HEK293 (cell line): ENCODE measurements around the gene LRCH2.

Source experiments
- BCL11B ChIP-seq: fragments of 450-650 bp; formaldehyde crosslinking; IDR thresholded peaks from 2 replicates; pipeline ENCODE4 v1.5.1; 2016; ENCODE audit warnings: low read depth, missing biosample characterization, missing genetic modification characterization
- GLIS1 ChIP-seq: fragments of 450-650 bp; formaldehyde crosslinking; IDR thresholded peaks from 2 replicates; pipeline ENCODE4 v1.5.1; 2016; ENCODE audit warnings: missing biosample characterization, missing genetic modification characterization
- HOXC10 ChIP-seq: sonication (generic); formaldehyde crosslinking; IDR thresholded peaks from 2 replicates; pipeline ENCODE4 v1.8.1; 2023; ENCODE audit warnings: mild to moderate bottlenecking, missing genetic modification reagents
- MZF1 ChIP-seq: fragments of 450-650 bp; formaldehyde crosslinking; IDR thresholded peaks from 2 replicates; pipeline ENCODE4 v1.5.1; 2017; ENCODE audit warnings: missing biosample characterization, missing genetic modification characterization, borderline replicate concordance
- RBAK ChIP-seq: fragments of 450-650 bp; formaldehyde crosslinking; IDR thresholded peaks from 2 replicates; pipeline ENCODE4 v1.5.1; 2016; ENCODE audit warnings: missing biosample characterization, missing genetic modification characterization
- SCRT1 ChIP-seq: fragments of 450-650 bp; formaldehyde crosslinking; IDR thresholded peaks from 2 replicates; pipeline ENCODE4 v1.5.1; 2016; ENCODE audit warnings: missing biosample characterization, missing genetic modification characterization, borderline replicate concordance
- WT1 ChIP-seq: fragments of 450-650 bp; formaldehyde crosslinking; IDR thresholded peaks from 2 replicates; pipeline ENCODE4 v1.5.1; 2016; ENCODE audit warnings: missing biosample characterization, missing genetic modification characterization
- YY1 ChIP-seq: fragments of 450-650 bp; formaldehyde crosslinking; IDR thresholded peaks from 2 replicates; pipeline ENCODE4 v1.5.1; 2018; ENCODE audit warnings: missing biosample characterization, missing genetic modification characterization
- ZBTB20 ChIP-seq: fragments of 450-650 bp; formaldehyde crosslinking; IDR thresholded peaks from 2 replicates; pipeline ENCODE4 v1.5.1; 2016; ENCODE audit warnings: missing biosample characterization, missing genetic modification characterization
- ZEB2 ChIP-seq: fragments of 450-650 bp; formaldehyde crosslinking; IDR thresholded peaks from 2 replicates; pipeline ENCODE4 v1.5.1; 2016; ENCODE audit warnings: missing biosample characterization, missing genetic modification characterization
- ZNF10 ChIP-seq: fragments of 450-650 bp; formaldehyde crosslinking; IDR thresholded peaks from 2 replicates; pipeline ENCODE4 v1.5.1; 2017; ENCODE audit warnings: missing biosample characterization, missing genetic modification characterization
- ZNF132 ChIP-seq: fragments of 450-650 bp; formaldehyde crosslinking; IDR thresholded peaks from 2 replicates; pipeline ENCODE4 v1.5.1; 2017; ENCODE audit warnings: missing biosample characterization, missing genetic modification characterization, borderline replicate concordance
- ZNF16 ChIP-seq: fragments of 450-650 bp; formaldehyde crosslinking; IDR thresholded peaks from 2 replicates; pipeline ENCODE4 v1.5.1; 2016; ENCODE audit warnings: low read depth, missing biosample characterization, missing genetic modification characterization
- ZNF169 ChIP-seq: fragments of 450-650 bp; formaldehyde crosslinking; IDR thresholded peaks from 2 replicates; pipeline ENCODE4 v1.5.1; 2016; ENCODE audit warnings: missing biosample characterization, missing genetic modification characterization
- ZNF211 ChIP-seq: fragments of 450-650 bp; formaldehyde crosslinking; IDR thresholded peaks from 2 replicates; pipeline ENCODE4 v1.5.1; 2016; ENCODE audit warnings: low read depth, missing biosample characterization, missing genetic modification characterization
- ZNF324 ChIP-seq: fragments of 450-650 bp; formaldehyde crosslinking; IDR thresholded peaks from 2 replicates; pipeline ENCODE4 v1.5.1; 2016; ENCODE audit warnings: missing biosample characterization, missing genetic modification characterization
- ZNF394 ChIP-seq: fragments of 450-650 bp; formaldehyde crosslinking; IDR thresholded peaks from 2 replicates; pipeline ENCODE4 v1.5.1; 2016; ENCODE audit warnings: missing biosample characterization, missing genetic modification characterization, mild to moderate bottlenecking, moderate library complexity, borderline replicate concordance
- ZNF48 ChIP-seq: fragments of 450-650 bp; formaldehyde crosslinking; IDR thresholded peaks from 2 replicates; pipeline ENCODE4 v1.5.1; 2016; ENCODE audit warnings: missing biosample characterization, missing genetic modification characterization
- ZNF549 ChIP-seq: fragments of 450-650 bp; IDR thresholded peaks from 2 replicates; pipeline ENCODE4 v1.5.1; 2018; ENCODE audit warnings: missing biosample characterization, missing genetic modification characterization, mild to moderate bottlenecking, inconsistent platforms, moderate library complexity
- ZNF560 ChIP-seq: fragments of 450-650 bp; formaldehyde crosslinking; IDR thresholded peaks from 2 replicates; pipeline ENCODE4 v1.5.1; 2017; ENCODE audit warnings: missing biosample characterization, missing genetic modification characterization, borderline replicate concordance
- ZNF629 ChIP-seq: fragments of 450-650 bp; formaldehyde crosslinking; IDR thresholded peaks from 2 replicates; pipeline ENCODE4 v1.5.1; 2017; ENCODE audit warnings: missing biosample characterization, missing genetic modification characterization
- ZSCAN16 ChIP-seq: fragments of 450-650 bp; formaldehyde crosslinking; IDR thresholded peaks from 2 replicates; pipeline ENCODE4 v1.5.1; 2016; ENCODE audit warnings: missing biosample characterization, missing genetic modification characterization
- ZSCAN5A ChIP-seq: fragments of 450-650 bp; formaldehyde crosslinking; IDR thresholded peaks from 2 replicates; pipeline ENCODE4 v1.5.1; 2016; ENCODE audit warnings: missing biosample characterization, missing genetic modification characterization
- TF ChIP-seq, protein P1 (sequence below): fragments of 450-650 bp; formaldehyde crosslinking; IDR thresholded peaks from 2 replicates; pipeline ENCODE4 v1.5.1; 2017; ENCODE audit warnings: missing biosample characterization, missing genetic modification characterization
- TF ChIP-seq, protein P2 (sequence below): fragments of 450-650 bp; formaldehyde crosslinking; IDR thresholded peaks from 2 replicates; pipeline ENCODE4 v1.5.1; 2016; ENCODE audit warnings: missing biosample characterization, missing genetic modification characterization
- TF ChIP-seq, protein P3 (sequence below): fragments of 450-650 bp; formaldehyde crosslinking; IDR thresholded peaks from 2 replicates; pipeline ENCODE4 v1.5.1; 2016; ENCODE audit warnings: missing biosample characterization, missing genetic modification characterization, borderline replicate concordance
- TF ChIP-seq, protein P4 (sequence below): fragments of 450-650 bp; formaldehyde crosslinking; IDR thresholded peaks from 2 replicates; pipeline ENCODE4 v1.5.1; 2016; ENCODE audit warnings: missing biosample characterization, missing genetic modification characterization, low read depth

LRCH2 gene

DNA sequence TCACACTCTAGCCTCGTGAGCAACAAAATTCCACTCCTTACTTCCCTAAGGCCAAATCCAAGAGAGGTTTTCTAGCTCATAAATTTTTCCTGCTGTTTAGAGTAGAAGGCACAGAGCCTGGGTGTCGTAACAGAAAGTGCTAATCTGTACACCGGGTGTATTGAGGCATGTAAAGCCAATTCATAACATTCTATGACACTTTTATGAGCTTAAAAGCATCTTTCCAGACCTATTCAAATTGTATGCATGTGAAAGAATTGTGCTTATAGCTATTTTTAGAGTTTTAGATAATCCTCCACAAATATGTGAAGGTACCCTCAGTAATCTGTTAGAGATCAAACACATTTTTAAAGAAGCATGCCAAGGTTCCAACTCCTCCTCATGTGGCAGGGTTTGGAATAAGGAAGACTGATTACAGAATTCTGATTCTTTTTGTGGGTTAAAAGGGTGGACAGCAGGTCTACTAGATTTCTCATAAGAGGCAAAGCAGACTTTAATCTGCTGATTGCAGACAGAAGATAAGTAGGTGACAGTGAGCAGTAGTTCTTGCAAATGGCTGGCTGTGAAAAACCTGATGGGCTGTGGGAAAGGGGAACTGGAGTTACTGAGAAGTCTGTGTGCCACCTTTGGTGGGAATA is 25.5 kb upstream of the LRCH2 start (continued):
- TF ChIP-seq, protein P1, sequence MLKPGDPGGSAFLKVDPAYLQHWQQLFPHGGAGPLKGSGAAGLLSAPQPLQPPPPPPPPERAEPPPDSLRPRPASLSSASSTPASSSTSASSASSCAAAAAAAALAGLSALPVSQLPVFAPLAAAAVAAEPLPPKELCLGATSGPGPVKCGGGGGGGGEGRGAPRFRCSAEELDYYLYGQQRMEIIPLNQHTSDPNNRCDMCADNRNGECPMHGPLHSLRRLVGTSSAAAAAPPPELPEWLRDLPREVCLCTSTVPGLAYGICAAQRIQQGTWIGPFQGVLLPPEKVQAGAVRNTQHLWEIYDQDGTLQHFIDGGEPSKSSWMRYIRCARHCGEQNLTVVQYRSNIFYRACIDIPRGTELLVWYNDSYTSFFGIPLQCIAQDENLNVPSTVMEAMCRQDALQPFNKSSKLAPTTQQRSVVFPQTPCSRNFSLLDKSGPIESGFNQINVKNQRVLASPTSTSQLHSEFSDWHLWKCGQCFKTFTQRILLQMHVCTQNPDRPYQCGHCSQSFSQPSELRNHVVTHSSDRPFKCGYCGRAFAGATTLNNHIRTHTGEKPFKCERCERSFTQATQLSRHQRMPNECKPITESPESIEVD: peak; percentile 93
- no peak for TF ChIP-seq ZNF169 (tag by site-specific recombination)
- no peak for TF ChIP-seq ZNF324
- TF ChIP-seq ZNF549 (tag by site-specific recombination): no peak
- no peak for TF ChIP-seq ZNF48 (tag by site-specific recombination)
- TF ChIP-seq, protein P2, sequence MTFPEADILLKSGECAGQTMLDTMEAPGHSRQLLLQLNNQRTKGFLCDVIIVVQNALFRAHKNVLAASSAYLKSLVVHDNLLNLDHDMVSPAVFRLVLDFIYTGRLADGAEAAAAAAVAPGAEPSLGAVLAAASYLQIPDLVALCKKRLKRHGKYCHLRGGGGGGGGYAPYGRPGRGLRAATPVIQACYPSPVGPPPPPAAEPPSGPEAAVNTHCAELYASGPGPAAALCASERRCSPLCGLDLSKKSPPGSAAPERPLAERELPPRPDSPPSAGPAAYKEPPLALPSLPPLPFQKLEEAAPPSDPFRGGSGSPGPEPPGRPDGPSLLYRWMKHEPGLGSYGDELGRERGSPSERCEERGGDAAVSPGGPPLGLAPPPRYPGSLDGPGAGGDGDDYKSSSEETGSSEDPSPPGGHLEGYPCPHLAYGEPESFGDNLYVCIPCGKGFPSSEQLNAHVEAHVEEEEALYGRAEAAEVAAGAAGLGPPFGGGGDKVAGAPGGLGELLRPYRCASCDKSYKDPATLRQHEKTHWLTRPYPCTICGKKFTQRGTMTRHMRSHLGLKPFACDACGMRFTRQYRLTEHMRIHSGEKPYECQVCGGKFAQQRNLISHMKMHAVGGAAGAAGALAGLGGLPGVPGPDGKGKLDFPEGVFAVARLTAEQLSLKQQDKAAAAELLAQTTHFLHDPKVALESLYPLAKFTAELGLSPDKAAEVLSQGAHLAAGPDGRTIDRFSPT: 0 out of 2 replicates have a peak, but pooled peaks have one; percentile 59
- TF ChIP-seq, protein P3, sequence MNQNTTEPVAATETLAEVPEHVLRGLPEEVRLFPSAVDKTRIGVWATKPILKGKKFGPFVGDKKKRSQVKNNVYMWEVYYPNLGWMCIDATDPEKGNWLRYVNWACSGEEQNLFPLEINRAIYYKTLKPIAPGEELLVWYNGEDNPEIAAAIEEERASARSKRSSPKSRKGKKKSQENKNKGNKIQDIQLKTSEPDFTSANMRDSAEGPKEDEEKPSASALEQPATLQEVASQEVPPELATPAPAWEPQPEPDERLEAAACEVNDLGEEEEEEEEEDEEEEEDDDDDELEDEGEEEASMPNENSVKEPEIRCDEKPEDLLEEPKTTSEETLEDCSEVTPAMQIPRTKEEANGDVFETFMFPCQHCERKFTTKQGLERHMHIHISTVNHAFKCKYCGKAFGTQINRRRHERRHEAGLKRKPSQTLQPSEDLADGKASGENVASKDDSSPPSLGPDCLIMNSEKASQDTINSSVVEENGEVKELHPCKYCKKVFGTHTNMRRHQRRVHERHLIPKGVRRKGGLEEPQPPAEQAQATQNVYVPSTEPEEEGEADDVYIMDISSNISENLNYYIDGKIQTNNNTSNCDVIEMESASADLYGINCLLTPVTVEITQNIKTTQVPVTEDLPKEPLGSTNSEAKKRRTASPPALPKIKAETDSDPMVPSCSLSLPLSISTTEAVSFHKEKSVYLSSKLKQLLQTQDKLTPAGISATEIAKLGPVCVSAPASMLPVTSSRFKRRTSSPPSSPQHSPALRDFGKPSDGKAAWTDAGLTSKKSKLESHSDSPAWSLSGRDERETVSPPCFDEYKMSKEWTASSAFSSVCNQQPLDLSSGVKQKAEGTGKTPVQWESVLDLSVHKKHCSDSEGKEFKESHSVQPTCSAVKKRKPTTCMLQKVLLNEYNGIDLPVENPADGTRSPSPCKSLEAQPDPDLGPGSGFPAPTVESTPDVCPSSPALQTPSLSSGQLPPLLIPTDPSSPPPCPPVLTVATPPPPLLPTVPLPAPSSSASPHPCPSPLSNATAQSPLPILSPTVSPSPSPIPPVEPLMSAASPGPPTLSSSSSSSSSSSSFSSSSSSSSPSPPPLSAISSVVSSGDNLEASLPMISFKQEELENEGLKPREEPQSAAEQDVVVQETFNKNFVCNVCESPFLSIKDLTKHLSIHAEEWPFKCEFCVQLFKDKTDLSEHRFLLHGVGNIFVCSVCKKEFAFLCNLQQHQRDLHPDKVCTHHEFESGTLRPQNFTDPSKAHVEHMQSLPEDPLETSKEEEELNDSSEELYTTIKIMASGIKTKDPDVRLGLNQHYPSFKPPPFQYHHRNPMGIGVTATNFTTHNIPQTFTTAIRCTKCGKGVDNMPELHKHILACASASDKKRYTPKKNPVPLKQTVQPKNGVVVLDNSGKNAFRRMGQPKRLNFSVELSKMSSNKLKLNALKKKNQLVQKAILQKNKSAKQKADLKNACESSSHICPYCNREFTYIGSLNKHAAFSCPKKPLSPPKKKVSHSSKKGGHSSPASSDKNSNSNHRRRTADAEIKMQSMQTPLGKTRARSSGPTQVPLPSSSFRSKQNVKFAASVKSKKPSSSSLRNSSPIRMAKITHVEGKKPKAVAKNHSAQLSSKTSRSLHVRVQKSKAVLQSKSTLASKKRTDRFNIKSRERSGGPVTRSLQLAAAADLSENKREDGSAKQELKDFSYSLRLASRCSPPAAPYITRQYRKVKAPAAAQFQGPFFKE: no peak
- no peak for TF ChIP-seq MZF1 (tag by site-specific recombination)
- TF ChIP-seq ZNF394: no peak
- TF ChIP-seq ZNF16 (tag by site-specific recombination): no peak
- peak; percentile 15; the same call in 1 of the 2 replicates for TF ChIP-seq ZBTB20 (tag by site-specific recombination)
- TF ChIP-seq BCL11B (tag by site-specific recombination): no peak
- TF ChIP-seq ZNF560: no peak
- no peak for TF ChIP-seq SCRT1 (tag by site-specific recombination)
- no peak for TF ChIP-seq WT1 (tag by site-specific recombination)
- TF ChIP-seq, protein P4, sequence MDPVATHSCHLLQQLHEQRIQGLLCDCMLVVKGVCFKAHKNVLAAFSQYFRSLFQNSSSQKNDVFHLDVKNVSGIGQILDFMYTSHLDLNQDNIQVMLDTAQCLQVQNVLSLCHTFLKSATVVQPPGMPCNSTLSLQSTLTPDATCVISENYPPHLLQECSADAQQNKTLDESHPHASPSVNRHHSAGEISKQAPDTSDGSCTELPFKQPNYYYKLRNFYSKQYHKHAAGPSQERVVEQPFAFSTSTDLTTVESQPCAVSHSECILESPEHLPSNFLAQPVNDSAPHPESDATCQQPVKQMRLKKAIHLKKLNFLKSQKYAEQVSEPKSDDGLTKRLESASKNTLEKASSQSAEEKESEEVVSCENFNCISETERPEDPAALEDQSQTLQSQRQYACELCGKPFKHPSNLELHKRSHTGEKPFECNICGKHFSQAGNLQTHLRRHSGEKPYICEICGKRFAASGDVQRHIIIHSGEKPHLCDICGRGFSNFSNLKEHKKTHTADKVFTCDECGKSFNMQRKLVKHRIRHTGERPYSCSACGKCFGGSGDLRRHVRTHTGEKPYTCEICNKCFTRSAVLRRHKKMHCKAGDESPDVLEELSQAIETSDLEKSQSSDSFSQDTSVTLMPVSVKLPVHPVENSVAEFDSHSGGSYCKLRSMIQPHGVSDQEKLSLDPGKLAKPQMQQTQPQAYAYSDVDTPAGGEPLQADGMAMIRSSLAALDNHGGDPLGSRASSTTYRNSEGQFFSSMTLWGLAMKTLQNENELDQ (tag by site-specific recombination): no peak
- no peak for TF ChIP-seq YY1 (tag by site-specific recombination)
- 0 out of 2 replicates have a peak, but pooled peaks have one; percentile 20 for TF ChIP-seq GLIS1 (tag by site-specific recombination)
- TF ChIP-seq ZSCAN5A (tag by site-specific recombination): no peak
- TF ChIP-seq RBAK (tag by site-specific recombination): no peak
- TF ChIP-seq HOXC10 (CRISPR knock-in tag): no peak
- TF ChIP-seq ZEB2 (tag by site-specific recombination): peak; percentile 57; the same call in 1 of the 2 replicates
- no peak for TF ChIP-seq ZNF132 (tag by site-specific recombination)
- TF ChIP-seq ZNF629 (tag by site-specific recombination): peak; percentile 62
- TF ChIP-seq ZNF211: no peak
- TF ChIP-seq ZNF10 (tag by site-specific recombination): no peak
- no peak for TF ChIP-seq ZSCAN16 (tag by site-specific recombination)
